ENCODE measurements around the gene CBX7. TPM values are rescaled to one million over a fixed set of nuclear protein-coding genes. Genes with fewer than 3 reads are reported as not detected.

The CBX7 gene
- total RNA-seq, 4 donors from 2014 or later = 16.0 to 128 (median 102) TPM

GRCh38 chr22:39087098-39087497 is 65.4 kb downstream of the CBX7 start:
- Histone ChIP-seq H3K27ac (no peak overlapping the region), H3K27me3 (no peaks in the 10 kb centered on the region), H3K4me1 (no peaks in the 10 kb centered on the region), H3K4me3 (no peak overlapping the region), H3K36me3 (no peaks in the 10 kb centered on the region), H3K9me3 (no peaks in the 10 kb centered on the region)
- intact Hi-C loops (cut with DNase I; ENCODE audit: low total_unique reads) = no loop called here
- TF ChIP-seq POLR2A (IDR thresholded peaks at IDR 0.05) = no peak
- TF ChIP-seq, protein P1, sequence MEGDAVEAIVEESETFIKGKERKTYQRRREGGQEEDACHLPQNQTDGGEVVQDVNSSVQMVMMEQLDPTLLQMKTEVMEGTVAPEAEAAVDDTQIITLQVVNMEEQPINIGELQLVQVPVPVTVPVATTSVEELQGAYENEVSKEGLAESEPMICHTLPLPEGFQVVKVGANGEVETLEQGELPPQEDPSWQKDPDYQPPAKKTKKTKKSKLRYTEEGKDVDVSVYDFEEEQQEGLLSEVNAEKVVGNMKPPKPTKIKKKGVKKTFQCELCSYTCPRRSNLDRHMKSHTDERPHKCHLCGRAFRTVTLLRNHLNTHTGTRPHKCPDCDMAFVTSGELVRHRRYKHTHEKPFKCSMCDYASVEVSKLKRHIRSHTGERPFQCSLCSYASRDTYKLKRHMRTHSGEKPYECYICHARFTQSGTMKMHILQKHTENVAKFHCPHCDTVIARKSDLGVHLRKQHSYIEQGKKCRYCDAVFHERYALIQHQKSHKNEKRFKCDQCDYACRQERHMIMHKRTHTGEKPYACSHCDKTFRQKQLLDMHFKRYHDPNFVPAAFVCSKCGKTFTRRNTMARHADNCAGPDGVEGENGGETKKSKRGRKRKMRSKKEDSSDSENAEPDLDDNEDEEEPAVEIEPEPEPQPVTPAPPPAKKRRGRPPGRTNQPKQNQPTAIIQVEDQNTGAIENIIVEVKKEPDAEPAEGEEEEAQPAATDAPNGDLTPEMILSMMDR (IDR thresholded peaks at IDR 0.05) = no peak
- DNase-seq = no peak

DNA sequence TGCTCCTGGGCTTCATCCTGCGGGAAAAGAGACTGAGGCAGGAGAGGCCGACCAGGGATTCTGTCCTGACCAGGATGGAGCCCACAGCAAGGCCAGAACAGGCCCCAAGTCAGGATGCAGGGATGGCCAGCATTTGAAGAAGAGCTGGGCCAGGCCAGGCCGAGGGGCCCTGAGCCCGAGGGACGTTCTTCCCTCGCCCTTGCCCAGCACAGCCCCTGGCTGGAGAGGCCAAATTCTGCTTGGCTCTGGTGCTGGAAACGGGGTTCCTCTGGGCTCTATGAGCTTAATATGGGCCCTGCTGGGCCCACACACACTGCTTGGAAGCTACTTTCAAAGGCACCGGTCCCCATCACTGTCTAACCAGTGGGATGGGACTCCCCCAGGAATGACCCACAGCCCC is 67.8 kb downstream of the CBX7 start:
- no peaks in the 10 kb centered on the region for H3K4me1 ChIP-seq
- no peak overlapping the region for H3K27ac ChIP-seq
- TF ChIP-seq, protein P1 (IDR thresholded peaks at IDR 0.05) = no peak
- TF ChIP-seq POLR2A (IDR thresholded peaks at IDR 0.05) = no peak
- no peaks in the 10 kb centered on the region for H3K36me3 ChIP-seq
- no peaks in the 10 kb centered on the region for H3K27me3 ChIP-seq
- no peaks in the 10 kb centered on the region for H3K9me3 ChIP-seq
- no peak overlapping the region for H3K4me3 ChIP-seq
- no peak for DNase-seq
- intact Hi-C loops (cut with DNase I; ENCODE audit: low total_unique reads) = no loop called here

DNA sequence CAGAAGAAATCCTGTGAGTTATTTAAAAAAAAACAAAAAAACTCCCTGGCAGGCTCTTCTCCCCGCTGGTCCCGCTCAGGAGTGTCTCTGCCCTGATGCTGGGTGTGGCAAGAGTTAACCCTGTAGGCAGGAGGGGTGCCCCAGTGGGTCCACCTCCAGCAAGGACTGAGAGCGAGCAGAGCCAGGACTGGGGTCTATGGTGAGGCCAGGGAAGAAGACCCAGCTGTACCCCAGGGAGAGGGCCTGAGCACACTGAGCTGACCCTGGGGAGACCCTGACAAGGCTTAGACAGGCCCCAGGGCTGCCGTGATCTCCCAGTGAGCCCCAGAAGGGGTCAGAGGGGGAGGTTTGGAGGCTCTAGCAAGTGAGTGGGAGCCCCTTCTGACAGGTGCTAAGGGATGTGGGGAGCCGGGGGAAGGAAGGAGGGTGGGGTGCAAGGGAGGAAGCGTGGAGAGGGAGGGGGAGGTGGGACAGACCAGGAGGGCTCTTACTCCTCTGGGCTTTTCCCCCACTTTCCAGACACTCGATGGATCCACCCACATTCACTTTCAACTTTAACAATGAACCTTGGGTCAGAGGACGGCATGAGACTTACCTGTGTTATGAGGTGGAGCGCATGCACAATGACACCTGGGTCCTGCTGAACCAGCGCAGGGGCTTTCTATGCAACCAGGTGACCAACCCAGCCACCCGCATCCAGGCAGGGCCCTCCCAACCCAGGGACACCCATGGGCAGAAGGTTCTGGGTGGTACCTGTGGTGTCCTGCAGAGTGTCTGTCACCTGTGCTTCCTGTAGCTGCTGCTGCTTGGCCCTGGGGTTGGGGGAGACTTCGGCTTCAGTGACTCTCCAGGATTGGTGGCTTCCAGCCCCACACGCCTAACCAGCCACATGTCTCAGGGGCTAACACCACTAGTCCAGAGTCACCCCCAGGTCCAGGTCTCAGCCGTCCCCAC is 69.0 kb downstream of the CBX7 start:
- no peak overlapping the region for H3K27ac ChIP-seq
- TF ChIP-seq, protein P1 (IDR thresholded peaks at IDR 0.05) = no peak
- no peak for TF ChIP-seq POLR2A (IDR thresholded peaks at IDR 0.05)
- DNase-seq = no peak
- no peaks in the 10 kb centered on the region for H3K4me1 ChIP-seq
- H3K9me3 ChIP-seq = no peaks in the 10 kb centered on the region
- no peak overlapping the region for H3K4me3 ChIP-seq
- no peaks in the 10 kb centered on the region for H3K36me3 ChIP-seq
- intact Hi-C loops (cut with DNase I; ENCODE audit: low total_unique reads) = no loop called here
- H3K27me3 ChIP-seq = no peaks in the 10 kb centered on the region

DNA sequence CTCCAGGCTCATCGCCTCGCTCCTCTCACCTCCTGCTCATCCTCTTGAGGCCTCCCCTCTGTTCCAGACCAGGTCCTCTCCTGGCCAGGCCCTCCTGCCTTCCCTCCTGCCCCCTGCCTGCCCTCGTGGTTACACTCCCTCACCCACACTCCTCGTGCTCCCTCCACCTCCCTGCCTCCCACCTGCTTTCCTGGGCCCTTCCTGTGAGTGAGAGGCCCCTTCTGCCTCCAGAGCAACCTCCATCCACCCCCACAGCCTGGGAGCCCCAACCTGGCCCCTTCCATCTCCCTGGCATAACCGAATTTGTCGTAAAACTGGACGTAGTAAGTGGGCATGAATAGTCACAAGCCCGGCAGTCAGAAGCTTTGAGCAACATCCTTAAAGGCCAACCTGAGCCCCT is 70.9 kb downstream of the CBX7 start:
- H3K4me3 ChIP-seq = no peak overlapping the region
- no peak for DNase-seq
- TF ChIP-seq POLR2A (IDR thresholded peaks at IDR 0.05) = no peak
- TF ChIP-seq, protein P1 (IDR thresholded peaks at IDR 0.05) = no peak
- H3K27ac ChIP-seq = no peak overlapping the region
- H3K36me3 ChIP-seq = no peaks in the 10 kb centered on the region
- intact Hi-C loops (cut with DNase I; ENCODE audit: low total_unique reads) = no loop called here
- H3K4me1 ChIP-seq = peaks cover 0 to 10% of the 10 kb centered on the region in 2 donors
- H3K27me3 ChIP-seq = no peaks in the 10 kb centered on the region
- no peaks in the 10 kb centered on the region for H3K9me3 ChIP-seq

DNA sequence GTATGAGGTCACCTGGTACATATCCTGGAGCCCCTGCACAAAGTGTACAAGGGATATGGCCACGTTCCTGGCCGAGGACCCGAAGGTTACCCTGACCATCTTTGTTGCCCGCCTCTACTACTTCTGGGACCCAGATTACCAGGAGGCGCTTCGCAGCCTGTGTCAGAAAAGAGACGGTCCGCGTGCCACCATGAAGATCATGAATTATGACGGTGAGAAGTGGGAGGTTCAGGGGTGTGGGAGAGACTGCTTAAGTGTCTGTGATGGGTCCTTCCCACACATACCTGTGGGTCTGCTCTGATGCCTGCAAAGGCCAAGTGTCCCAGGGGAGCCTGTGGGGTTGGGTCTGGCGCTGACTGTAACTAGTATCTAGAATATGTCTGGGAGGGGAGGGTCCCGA is 71.5 kb downstream of the CBX7 start:
- no peak for DNase-seq
- intact Hi-C loops (cut with DNase I; ENCODE audit: low total_unique reads) = no loop called here
- Histone ChIP-seq H3K4me3 (no peak overlapping the region), H3K4me1 (peaks cover 0 to 10% of the 10 kb centered on the region in 2 donors), H3K9me3 (no peaks in the 10 kb centered on the region), H3K27me3 (no peaks in the 10 kb centered on the region), H3K27ac (no peak overlapping the region), H3K36me3 (no peaks in the 10 kb centered on the region)
- TF ChIP-seq, protein P1 (IDR thresholded peaks at IDR 0.05) = no peak
- TF ChIP-seq POLR2A (IDR thresholded peaks at IDR 0.05) = no peak
